DOHH2 (cell line): ENCODE data around the gene SLC22A14.
"Not testable (repeated sequence)": the region's sequence is repeated elsewhere in the genome, so short reads cannot be mapped to it uniquely, and the experiment has no call there.

Source experiments
- H3F3A ChIP-seq: fragments of 200-600 bp; sonication (generic), shearing (Covaris generic); 2 replicates; pipeline ENCODE4 v1.6.0; 2016; ENCODE audit warnings: antibody characterized with exemption, mild to moderate bottlenecking; ENCODE audit not compliant: control insufficient read depth, insufficient read depth
- H3K27ac ChIP-seq: fragments of 200-600 bp; sonication (generic); 2 replicates; pipeline ENCODE4 v1.5.1; 2014; ENCODE audit warnings: low read depth, mild to moderate bottlenecking, low read length, moderate library complexity
- H3K27me3 ChIP-seq: fragments of 200-600 bp; sonication (generic); 2 replicates; pipeline ENCODE4 v1.6.1; 2014; ENCODE audit warnings: mild to moderate bottlenecking, low read length, mixed read lengths; ENCODE audit not compliant: control insufficient read depth
- H3K36me3 ChIP-seq: fragments of 200-600 bp; sonication (generic); 2 replicates; pipeline ENCODE4 v1.6.1; 2014; ENCODE audit warnings: mild to moderate bottlenecking, low read length, moderate library complexity, mixed read lengths; ENCODE audit not compliant: control insufficient read depth
- H3K4me1 ChIP-seq: fragments of 200-600 bp; sonication (generic); 2 replicates; pipeline ENCODE4 v1.6.1; 2014; ENCODE audit warnings: mild to moderate bottlenecking, low read length, mixed read lengths; ENCODE audit not compliant: control insufficient read depth
- H3K4me2 ChIP-seq: fragments of 200-600 bp; sonication (generic); 2 replicates; pipeline ENCODE4 v1.6.0; 2014; ENCODE audit warnings: mild to moderate bottlenecking, low read length, moderate library complexity
- H3K4me3 ChIP-seq: fragments of 200-600 bp; sonication (generic); 2 replicates; pipeline ENCODE4 v1.5.1; 2014; ENCODE audit warnings: mild to moderate bottlenecking, low read length, mixed read lengths
- H3K79me2 ChIP-seq: fragments of 200-600 bp; sonication (generic); 2 replicates; pipeline ENCODE4 v1.6.1; 2014; ENCODE audit warnings: mild to moderate bottlenecking, low read length, mixed read lengths; ENCODE audit not compliant: control insufficient read depth
- H3K9me2 ChIP-seq: fragments of 200-600 bp; sonication (generic); replicated peaks from 2 replicates; pipeline ENCODE4 v1.6.1; 2014; ENCODE audit warnings: mild to moderate bottlenecking, low read length, mixed read lengths; ENCODE audit not compliant: control insufficient read depth
- H3K9me3 ChIP-seq: fragments of 200-600 bp; sonication (generic); 2 replicates; pipeline ENCODE4 v1.6.1; 2014; ENCODE audit warnings: antibody characterized with exemption, low read length, mixed read lengths; ENCODE audit not compliant: control insufficient read depth, insufficient read depth
- H4K20me1 ChIP-seq: fragments of 200-600 bp; sonication (generic); 2 replicates; pipeline ENCODE4 v1.6.0; 2014; ENCODE audit warnings: low read depth, mild to moderate bottlenecking, antibody characterized with exemption, low read length, moderate library complexity; ENCODE audit not compliant: control insufficient read depth, insufficient read depth
- EZH2phosphoT487 ChIP-seq: fragments of 200-600 bp; sonication (generic); IDR thresholded peaks from 2 replicates; pipeline ENCODE4 v1.6.1; 2017; ENCODE audit warnings: borderline replicate concordance, mild to moderate bottlenecking, antibody characterized with exemption, low read length, moderate library complexity, mixed read lengths
- TF ChIP-seq, protein P1 (sequence below): fragments of 200-600 bp; sonication (generic); IDR thresholded peaks from one replicate; pipeline ENCODE4 v1.5.1; 2014; ENCODE audit warnings: antibody characterized with exemption, mild to moderate bottlenecking, low read depth, low read length; ENCODE audit not compliant: poor library complexity, severe bottlenecking

The SLC22A14 gene

DNA sequence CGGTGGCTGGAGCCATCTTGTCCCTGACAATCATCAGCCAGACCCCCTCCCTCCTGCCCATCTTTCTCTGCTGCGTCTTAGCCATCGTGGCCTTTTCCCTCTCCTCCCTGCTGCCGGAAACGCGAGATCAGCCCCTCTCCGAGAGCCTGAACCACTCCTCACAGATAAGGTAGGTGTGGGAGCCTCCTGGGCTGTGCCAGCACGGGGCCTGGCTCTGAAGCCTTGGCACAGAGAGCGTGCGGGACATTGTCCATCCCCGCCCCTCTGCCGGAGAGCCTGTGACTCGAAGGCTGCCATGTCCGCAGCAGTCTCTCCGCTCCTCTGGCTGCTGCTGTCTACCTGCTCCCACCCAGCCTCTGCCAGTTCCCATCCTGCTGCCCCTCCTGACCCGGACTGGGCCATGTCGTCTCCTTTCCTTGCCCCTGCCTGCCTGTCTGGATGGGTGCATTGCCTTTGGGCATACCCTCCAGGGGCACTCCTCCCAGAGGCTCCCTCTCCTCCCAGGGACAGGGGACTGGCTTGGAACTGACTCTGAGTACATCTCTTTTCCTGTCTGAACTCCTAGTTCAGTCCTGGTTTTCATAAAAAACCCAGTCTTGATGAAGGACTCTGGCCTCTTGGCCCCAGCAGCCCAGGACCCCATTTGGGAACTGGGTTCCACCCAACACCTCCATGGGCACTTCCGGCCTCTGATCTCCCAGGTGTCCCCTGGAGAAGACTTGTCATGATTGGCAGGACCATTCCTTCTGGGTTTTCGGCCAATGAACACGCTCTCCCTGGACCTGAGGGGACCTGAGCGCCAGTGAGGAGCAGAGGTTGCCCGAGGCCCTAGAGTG is 34.5 kb downstream of the SLC22A14 start:
- TF ChIP-seq, protein P1, sequence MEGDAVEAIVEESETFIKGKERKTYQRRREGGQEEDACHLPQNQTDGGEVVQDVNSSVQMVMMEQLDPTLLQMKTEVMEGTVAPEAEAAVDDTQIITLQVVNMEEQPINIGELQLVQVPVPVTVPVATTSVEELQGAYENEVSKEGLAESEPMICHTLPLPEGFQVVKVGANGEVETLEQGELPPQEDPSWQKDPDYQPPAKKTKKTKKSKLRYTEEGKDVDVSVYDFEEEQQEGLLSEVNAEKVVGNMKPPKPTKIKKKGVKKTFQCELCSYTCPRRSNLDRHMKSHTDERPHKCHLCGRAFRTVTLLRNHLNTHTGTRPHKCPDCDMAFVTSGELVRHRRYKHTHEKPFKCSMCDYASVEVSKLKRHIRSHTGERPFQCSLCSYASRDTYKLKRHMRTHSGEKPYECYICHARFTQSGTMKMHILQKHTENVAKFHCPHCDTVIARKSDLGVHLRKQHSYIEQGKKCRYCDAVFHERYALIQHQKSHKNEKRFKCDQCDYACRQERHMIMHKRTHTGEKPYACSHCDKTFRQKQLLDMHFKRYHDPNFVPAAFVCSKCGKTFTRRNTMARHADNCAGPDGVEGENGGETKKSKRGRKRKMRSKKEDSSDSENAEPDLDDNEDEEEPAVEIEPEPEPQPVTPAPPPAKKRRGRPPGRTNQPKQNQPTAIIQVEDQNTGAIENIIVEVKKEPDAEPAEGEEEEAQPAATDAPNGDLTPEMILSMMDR = no peak
- no peak for TF ChIP-seq EZH2phosphoT487
- H3F3A ChIP-seq = no peaks in the 10 kb centered on the region
- H4K20me1 ChIP-seq = no peaks in the 10 kb centered on the region
- H3K4me3 ChIP-seq = no peak overlapping the region
- no peak overlapping the region for H3K4me2 ChIP-seq
- H3K4me1 ChIP-seq = no peaks in the 10 kb centered on the region
- H3K9me3 ChIP-seq = no peaks in the 10 kb centered on the region
- H3K36me3 ChIP-seq = no peaks in the 10 kb centered on the region
- no peaks in the 10 kb centered on the region for H3K79me2 ChIP-seq
- H3K27me3 ChIP-seq = peaks cover 9% of the 10 kb centered on the region
- no peaks in the 10 kb centered on the region for H3K9me2 ChIP-seq
- no peak overlapping the region for H3K27ac ChIP-seq

- Histone ChIP-seq H3K4me2 (no peak overlapping the region), H4K20me1 (no peaks in the 10 kb centered on the region), H3K79me2 (no peaks in the 10 kb centered on the region), H3F3A (no peaks in the 10 kb centered on the region), H3K36me3 (no peaks in the 10 kb centered on the region), H3K9me3 (no peaks in the 10 kb centered on the region), H3K9me2 (no peaks in the 10 kb centered on the region), H3K27me3 (peaks cover 3% of the 10 kb centered on the region; the same call in 1 of the 2 replicates), H3K4me1 (no peaks in the 10 kb centered on the region), H3K4me3 (no peak overlapping the region), H3K27ac (no peak overlapping the region)
- TF ChIP-seq, protein P1 = no peak
- TF ChIP-seq EZH2phosphoT487 = no peak
Measured at GRCh38 chr3:38317192-38317759, 35.2 kb downstream of the SLC22A14 start.

GRCh38 chr3:38318766-38319671 is 36.9 kb downstream of the SLC22A14 start:
- H3K36me3 ChIP-seq = no peaks in the 10 kb centered on the region
- H3K4me3 ChIP-seq = no peak overlapping the region
- peaks cover 3% of the 10 kb centered on the region; the same call in 1 of the 2 replicates for H3K27me3 ChIP-seq
- H3K4me1 ChIP-seq = no peaks in the 10 kb centered on the region
- H3F3A ChIP-seq = no peaks in the 10 kb centered on the region
- no peak overlapping the region for H3K4me2 ChIP-seq
- no peak overlapping the region for H3K27ac ChIP-seq
- no peaks in the 10 kb centered on the region for H3K79me2 ChIP-seq
- no peaks in the 10 kb centered on the region for H3K9me2 ChIP-seq
- H3K9me3 ChIP-seq = no peaks in the 10 kb centered on the region
- no peaks in the 10 kb centered on the region for H4K20me1 ChIP-seq
- no peak for TF ChIP-seq EZH2phosphoT487
- TF ChIP-seq, protein P1 = no peak

DNA sequence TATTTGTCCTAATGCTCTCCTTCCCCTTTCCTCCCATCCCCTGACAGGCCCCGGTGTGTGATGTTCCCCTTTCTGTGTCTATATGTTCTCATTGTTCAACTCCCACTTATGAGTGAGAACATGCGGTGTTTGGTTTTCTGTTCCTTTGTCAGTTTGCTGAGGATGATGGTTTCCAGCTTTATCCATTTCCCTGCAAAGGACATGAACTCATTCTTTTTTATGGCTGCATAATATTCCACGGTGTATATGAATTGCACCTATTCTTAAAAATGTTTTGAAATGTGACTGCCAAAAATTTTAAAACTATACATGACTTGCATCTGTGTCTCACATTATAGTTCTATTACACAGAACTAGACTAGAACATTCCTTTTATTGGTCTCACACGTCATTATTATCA is 38.5 kb downstream of the SLC22A14 start:
- H3K9me2 ChIP-seq, H3K4me2 ChIP-seq, H3K4me3 ChIP-seq, H3K36me3 ChIP-seq, H3K27me3 ChIP-seq, H3K27ac ChIP-seq, H3K9me3 ChIP-seq, H4K20me1 ChIP-seq, H3F3A ChIP-seq, H3K79me2 ChIP-seq, H3K4me1 ChIP-seq: not testable (repeated sequence)
